ENCODE results near the gene SCAPER. TPM values are rescaled to one million over a fixed set of nuclear protein-coding genes. Genes with fewer than 3 reads are reported as not detected.

The SCAPER gene
- total RNA-seq, 1 experiment from 2014 or later, result 21.5 TPM

DNA sequence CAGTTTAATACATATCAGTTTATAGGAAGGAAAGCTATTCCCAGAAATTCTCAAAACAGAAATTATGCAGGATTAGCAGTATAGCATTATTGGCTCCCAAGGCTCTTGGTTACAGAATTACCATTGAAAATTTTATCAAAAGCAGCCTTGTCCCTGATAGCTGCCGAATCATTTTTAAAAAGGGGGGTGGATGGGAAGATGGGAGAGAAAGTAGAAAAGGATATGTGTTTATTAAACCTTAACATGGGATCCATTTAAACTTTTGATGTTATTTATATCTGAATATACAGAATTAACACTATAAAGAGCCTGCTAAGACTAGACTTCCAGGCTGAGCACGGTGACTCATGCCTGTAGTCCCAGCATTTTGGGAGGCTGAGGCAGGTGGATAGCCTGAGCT, 37.2 kb upstream of the SCAPER start:
- no peak for DNase-seq (ENCODE audit: low spot score)
- Histone ChIP-seq H3K4me3 (ENCODE audit: low read depth, low read length, poor library complexity, severe bottlenecking) (no peak overlapping the region), H3K9me3 (ENCODE audit: low read depth, low read length, poor library complexity, severe bottlenecking) (no peaks in the 10 kb centered on the region), H3K36me3 (ENCODE audit: insufficient read depth, low read length, poor library complexity, severe bottlenecking) (peaks cover 26% of the 10 kb centered on the region), H3K27ac (ENCODE audit: low read depth, low read length, poor library complexity, severe bottlenecking) (no peak overlapping the region), H3K4me1 (ENCODE audit: insufficient read depth, low read length, poor library complexity, severe bottlenecking) (no peaks in the 10 kb centered on the region), H3K27me3 (replicated peaks; ENCODE audit: insufficient read depth, low read depth, low read length, poor library complexity) (no peaks in the 10 kb centered on the region)
- TF ChIP-seq, protein P1, sequence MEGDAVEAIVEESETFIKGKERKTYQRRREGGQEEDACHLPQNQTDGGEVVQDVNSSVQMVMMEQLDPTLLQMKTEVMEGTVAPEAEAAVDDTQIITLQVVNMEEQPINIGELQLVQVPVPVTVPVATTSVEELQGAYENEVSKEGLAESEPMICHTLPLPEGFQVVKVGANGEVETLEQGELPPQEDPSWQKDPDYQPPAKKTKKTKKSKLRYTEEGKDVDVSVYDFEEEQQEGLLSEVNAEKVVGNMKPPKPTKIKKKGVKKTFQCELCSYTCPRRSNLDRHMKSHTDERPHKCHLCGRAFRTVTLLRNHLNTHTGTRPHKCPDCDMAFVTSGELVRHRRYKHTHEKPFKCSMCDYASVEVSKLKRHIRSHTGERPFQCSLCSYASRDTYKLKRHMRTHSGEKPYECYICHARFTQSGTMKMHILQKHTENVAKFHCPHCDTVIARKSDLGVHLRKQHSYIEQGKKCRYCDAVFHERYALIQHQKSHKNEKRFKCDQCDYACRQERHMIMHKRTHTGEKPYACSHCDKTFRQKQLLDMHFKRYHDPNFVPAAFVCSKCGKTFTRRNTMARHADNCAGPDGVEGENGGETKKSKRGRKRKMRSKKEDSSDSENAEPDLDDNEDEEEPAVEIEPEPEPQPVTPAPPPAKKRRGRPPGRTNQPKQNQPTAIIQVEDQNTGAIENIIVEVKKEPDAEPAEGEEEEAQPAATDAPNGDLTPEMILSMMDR (conservative IDR thresholded peaks at IDR 0.05; ENCODE audit: low read depth, low read length), result no peak
- TF ChIP-seq EZH2 (IDR thresholded peaks at IDR 0.05; ENCODE audit: borderline replicate concordance, low read depth, low read length, poor library complexity, severe bottlenecking), result no peak
- no TSS peak for BruUV-seq (replicated peaks)
- intact Hi-C loops (cut with micrococcal nuclease; ENCODE audit: unreplicated experiment), result no loop called here
- ChIA-PET POLR2A (ENCODE audit: low non-redundant PET) (no interaction called here), CTCF (no interaction called here)

GRCh38 chr15:76941636-76942035, 36.5 kb upstream of the SCAPER start:
- Histone ChIP-seq H3K36me3 (ENCODE audit: insufficient read depth, low read length, poor library complexity, severe bottlenecking) (peaks cover 30% of the 10 kb centered on the region), H3K9me3 (ENCODE audit: low read depth, low read length, poor library complexity, severe bottlenecking) (no peaks in the 10 kb centered on the region), H3K4me1 (ENCODE audit: insufficient read depth, low read length, poor library complexity, severe bottlenecking) (no peaks in the 10 kb centered on the region), H3K27me3 (replicated peaks; ENCODE audit: insufficient read depth, low read depth, low read length, poor library complexity) (no peaks in the 10 kb centered on the region), H3K4me3 (ENCODE audit: low read depth, low read length, poor library complexity, severe bottlenecking) (no peak overlapping the region), H3K27ac (ENCODE audit: low read depth, low read length, poor library complexity, severe bottlenecking) (no peak overlapping the region)
- BruUV-seq (replicated peaks), result no TSS peak
- intact Hi-C loops (cut with micrococcal nuclease; ENCODE audit: unreplicated experiment), result no loop called here
- ChIA-PET POLR2A (ENCODE audit: low non-redundant PET) (no interaction called here), CTCF (no interaction called here)
- no peak for DNase-seq (ENCODE audit: low spot score)
- TF ChIP-seq, protein P1 (conservative IDR thresholded peaks at IDR 0.05; ENCODE audit: low read depth, low read length), result no peak
- no peak for TF ChIP-seq EZH2 (IDR thresholded peaks at IDR 0.05; ENCODE audit: borderline replicate concordance, low read depth, low read length, poor library complexity, severe bottlenecking)

DNA sequence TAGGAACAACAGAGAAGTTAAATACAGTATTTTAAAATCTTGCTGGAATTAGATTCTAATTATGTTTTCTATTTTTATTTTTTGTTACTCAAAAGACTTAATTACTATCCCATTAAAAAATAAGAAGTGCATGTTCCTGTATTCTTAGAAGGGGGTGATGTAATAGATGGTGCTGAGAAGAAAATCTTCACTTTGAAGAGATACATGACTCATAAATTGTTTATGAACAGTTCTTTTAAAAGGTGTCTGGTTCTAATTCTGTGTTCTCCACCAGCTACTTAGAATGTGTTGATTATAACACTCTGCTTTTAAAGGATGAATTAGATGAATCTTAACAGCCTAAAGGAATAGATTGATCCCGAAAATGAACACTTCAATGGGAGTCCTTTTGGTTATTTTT, 34.6 kb upstream of the SCAPER start:
- TF ChIP-seq, protein P1 (conservative IDR thresholded peaks at IDR 0.05; ENCODE audit: low read depth, low read length), result no peak
- no peak for TF ChIP-seq EZH2 (IDR thresholded peaks at IDR 0.05; ENCODE audit: borderline replicate concordance, low read depth, low read length, poor library complexity, severe bottlenecking)
- CTCF ChIA-PET, result no interaction called here
- Histone ChIP-seq H3K9me3 (ENCODE audit: low read depth, low read length, poor library complexity, severe bottlenecking) (no peaks in the 10 kb centered on the region), H3K36me3 (ENCODE audit: insufficient read depth, low read length, poor library complexity, severe bottlenecking) (peaks cover 36% of the 10 kb centered on the region), H3K27ac (ENCODE audit: low read depth, low read length, poor library complexity, severe bottlenecking) (no peak overlapping the region), H3K27me3 (replicated peaks; ENCODE audit: insufficient read depth, low read depth, low read length, poor library complexity) (no peaks in the 10 kb centered on the region), H3K4me1 (ENCODE audit: insufficient read depth, low read length, poor library complexity, severe bottlenecking) (no peaks in the 10 kb centered on the region), H3K4me3 (ENCODE audit: low read depth, low read length, poor library complexity, severe bottlenecking) (no peak overlapping the region)
- intact Hi-C loops (cut with micrococcal nuclease; ENCODE audit: unreplicated experiment), result no loop called here
- no TSS peak for BruUV-seq (replicated peaks)
- POLR2A ChIA-PET (ENCODE audit: low non-redundant PET), result no interaction called here
- peak; percentile 14 for DNase-seq (ENCODE audit: low spot score)
